RWPE1 (cell line): Measurements from ENCODE around the gene SLC4A2.
"Not testable (repeated sequence)": the region's sequence is repeated elsewhere in the genome, so short reads cannot be mapped to it uniquely, and the experiment has no call there.

ENCODE experiments used
- CTCF ChIA-PET: fragments of 350-600 bp; sonication (Branson Sonifier 250); formaldehyde crosslinking; extraction: SDS; loops from one replicate; lab custom pipeline; 2021; lab: Yijun Ruan, JAX
- POLR2A ChIA-PET: fragments of 400-600 bp; formaldehyde crosslinking; extraction: SDS; loops from one replicate; lab custom pipeline; 2020; ENCODE audit warnings: antibody characterized with exemption; ENCODE audit not compliant: low non-redundant PET; lab: Yijun Ruan, JAX
- DNase-seq: peaks from one replicate; pipeline ENCODE4 v3.0.0; 2012; ENCODE audit warnings: low spot score
- H3K27ac ChIP-seq: fragments of 450-650 bp; 2 replicates; pipeline ENCODE4 v1.5.1; 2017
- CTCF ChIP-seq: fragments of 450-650 bp; conservative IDR thresholded peaks from 2 replicates; pipeline ENCODE4 v1.5.1; 2017; ENCODE audit warnings: low read depth, mild to moderate bottlenecking

The SLC4A2 gene

GRCh38 chr7:151035026-151035717 is 24.2 kb upstream of the SLC4A2 start:
- peak overlapping the region; percentile 91; the same call in 1 of the 2 replicates for H3K27ac ChIP-seq
- no peak for DNase-seq
- POLR2A ChIA-PET = no interaction called here
- CTCF ChIA-PET = no interaction called here
- no peak for TF ChIP-seq CTCF

GRCh38 chr7:151035902-151036301 is 23.5 kb upstream of the SLC4A2 start:
- peak overlapping the region; percentile 91 for H3K27ac ChIP-seq
- ChIA-PET POLR2A (no interaction called here), CTCF (no interaction called here)
- no peak for DNase-seq
- no peak for TF ChIP-seq CTCF

- TF ChIP-seq CTCF = no peak
- POLR2A ChIA-PET = interaction anchor here (0.5 kb wide), 1 partner anchor 8 kb away, joined by 6 read pairs; no protein-coding TSS in a partner anchor
- peak overlapping the region; percentile 91 for H3K27ac ChIP-seq
- peak; percentile 69 for DNase-seq
- CTCF ChIA-PET = interaction anchor here (0.8 to 1.4 kb wide), 2 partner anchors 141 to 205 kb away, joined by 3 to 4 read pairs; no protein-coding TSS in a partner anchor
Measured at GRCh38 chr7:151038951-151039849, 20.2 kb upstream of the SLC4A2 start.

DNA sequence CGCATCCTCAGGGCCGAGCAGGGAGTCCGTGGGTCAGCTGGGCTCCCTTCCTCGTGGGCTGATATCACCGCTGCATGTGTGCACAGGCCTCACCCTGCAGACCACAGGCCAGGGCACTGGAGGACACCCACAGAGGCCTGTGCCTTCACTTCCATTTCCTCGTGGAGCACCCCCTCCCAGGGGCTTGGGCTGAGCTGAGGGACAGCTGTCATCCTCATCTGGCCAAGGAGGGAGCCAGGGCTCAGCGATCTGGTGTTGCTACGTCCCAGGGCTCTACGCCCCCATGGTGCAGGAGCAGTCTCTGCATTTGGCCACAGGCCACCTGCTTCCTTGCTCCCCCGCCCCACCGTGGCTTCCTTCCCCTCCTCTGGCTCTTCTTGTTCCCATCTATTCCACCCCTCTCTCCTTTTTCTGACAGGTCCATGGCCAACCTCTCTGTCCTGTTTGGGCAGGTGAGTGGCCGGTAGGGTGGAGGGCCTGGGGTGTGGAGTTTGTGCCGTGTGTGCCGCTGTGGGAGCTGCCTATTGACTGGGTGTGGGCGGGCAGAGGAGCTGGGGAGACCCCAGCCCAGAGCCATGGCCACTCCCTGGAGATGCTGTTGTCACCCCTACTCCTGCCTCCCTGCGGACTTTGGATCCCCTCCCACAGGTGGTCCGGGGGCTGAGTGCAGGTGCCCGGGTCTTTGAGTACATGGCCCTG is 19.4 kb upstream of the SLC4A2 start:
- ChIA-PET POLR2A (interaction anchor here (0.5 kb wide), 1 partner anchor 9 kb away, joined by 6 read pairs; no protein-coding TSS in a partner anchor), CTCF (interaction anchor here (0.8 to 1.4 kb wide), 2 partner anchors 141 to 204 kb away, joined by 3 to 4 read pairs; no protein-coding TSS in a partner anchor)
- no peak for DNase-seq
- no peak for TF ChIP-seq CTCF
- H3K27ac ChIP-seq = peak overlapping the region; percentile 91

DNA sequence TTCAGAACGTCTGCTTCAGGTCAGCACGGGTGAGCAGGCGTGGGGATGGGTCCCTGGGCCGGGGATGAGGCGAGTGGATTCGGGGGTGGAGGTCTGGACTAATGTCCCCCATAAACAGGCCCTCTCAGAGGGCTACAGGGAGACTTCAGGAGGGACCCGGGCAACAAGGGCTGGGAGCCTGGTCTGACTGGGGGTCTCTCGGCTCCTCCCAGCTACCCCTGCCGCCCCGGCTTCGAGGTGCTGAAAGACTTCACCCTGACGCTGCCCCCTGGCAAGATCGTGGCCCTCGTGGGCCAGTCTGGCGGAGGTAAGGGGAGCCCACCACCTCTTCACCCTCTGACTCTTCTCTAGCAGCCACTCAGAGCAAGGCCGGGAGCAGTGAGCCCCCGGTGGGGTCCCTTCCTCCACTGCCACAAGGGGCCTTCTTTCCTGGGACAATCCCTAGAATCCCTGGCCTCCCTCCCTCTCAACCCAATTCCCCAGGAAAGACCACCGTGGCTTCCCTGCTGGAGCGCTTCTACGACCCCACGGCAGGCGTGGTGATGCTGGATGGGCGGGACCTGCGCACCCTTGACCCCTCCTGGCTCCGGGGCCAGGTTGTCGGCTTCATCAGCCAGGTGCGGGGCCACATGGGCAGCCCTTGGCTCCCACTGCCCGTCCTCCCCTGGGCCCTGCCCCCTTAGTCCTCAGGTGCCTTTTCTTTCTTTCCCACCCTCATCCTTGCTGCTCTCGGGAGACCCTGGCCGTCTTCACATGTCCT is 18.6 kb upstream of the SLC4A2 start:
- H3K27ac ChIP-seq = peak overlapping the region; percentile 91; the same call in 1 of the 2 replicates
- CTCF ChIA-PET = interaction anchor here (1.4 kb wide), 1 partner anchor 203 kb away, joined by 4 read pairs; no protein-coding TSS in a partner anchor
- no peak for TF ChIP-seq CTCF
- POLR2A ChIA-PET = no interaction called here
- no peak for DNase-seq

DNA sequence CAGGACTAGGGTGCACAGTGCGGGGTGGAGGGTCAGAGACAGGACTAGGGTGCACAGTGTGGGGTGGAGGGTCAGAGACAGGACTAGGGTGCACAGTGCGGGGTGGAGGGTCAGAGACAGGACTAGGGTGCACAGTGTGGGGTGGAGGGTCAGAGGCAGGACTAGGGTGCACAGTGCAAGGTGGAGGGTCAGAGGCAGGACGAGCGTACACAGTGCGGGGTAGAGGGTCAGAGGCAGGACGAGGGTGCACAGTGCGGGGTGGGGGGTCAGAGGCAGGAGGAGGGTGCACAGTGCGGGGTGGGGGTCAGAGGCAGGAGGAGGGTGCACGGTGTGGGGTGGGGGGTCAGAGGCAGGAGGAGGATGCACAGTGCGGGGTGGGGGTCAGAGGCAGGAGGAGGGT is 15.9 kb upstream of the SLC4A2 start:
- POLR2A ChIA-PET, H3K27ac ChIP-seq, CTCF ChIA-PET, DNase-seq: not testable (repeated sequence)
